HG02938 (cell line): ENCODE results near the gene ZSCAN10.
"Not testable (repeated sequence)": the region's sequence is repeated elsewhere in the genome, so short reads cannot be mapped to it uniquely, and the experiment has no call there.

ENCODE experiments used
- ATAC-seq: cut with Tn5 transposase; IDR thresholded peaks from one replicate; pipeline ENCODE4 v1.9.1; 2021; ENCODE audit warnings: mild to moderate bottlenecking, moderate library complexity; ENCODE audit not compliant: unreplicated experiment

The ZSCAN10 gene

DNA sequence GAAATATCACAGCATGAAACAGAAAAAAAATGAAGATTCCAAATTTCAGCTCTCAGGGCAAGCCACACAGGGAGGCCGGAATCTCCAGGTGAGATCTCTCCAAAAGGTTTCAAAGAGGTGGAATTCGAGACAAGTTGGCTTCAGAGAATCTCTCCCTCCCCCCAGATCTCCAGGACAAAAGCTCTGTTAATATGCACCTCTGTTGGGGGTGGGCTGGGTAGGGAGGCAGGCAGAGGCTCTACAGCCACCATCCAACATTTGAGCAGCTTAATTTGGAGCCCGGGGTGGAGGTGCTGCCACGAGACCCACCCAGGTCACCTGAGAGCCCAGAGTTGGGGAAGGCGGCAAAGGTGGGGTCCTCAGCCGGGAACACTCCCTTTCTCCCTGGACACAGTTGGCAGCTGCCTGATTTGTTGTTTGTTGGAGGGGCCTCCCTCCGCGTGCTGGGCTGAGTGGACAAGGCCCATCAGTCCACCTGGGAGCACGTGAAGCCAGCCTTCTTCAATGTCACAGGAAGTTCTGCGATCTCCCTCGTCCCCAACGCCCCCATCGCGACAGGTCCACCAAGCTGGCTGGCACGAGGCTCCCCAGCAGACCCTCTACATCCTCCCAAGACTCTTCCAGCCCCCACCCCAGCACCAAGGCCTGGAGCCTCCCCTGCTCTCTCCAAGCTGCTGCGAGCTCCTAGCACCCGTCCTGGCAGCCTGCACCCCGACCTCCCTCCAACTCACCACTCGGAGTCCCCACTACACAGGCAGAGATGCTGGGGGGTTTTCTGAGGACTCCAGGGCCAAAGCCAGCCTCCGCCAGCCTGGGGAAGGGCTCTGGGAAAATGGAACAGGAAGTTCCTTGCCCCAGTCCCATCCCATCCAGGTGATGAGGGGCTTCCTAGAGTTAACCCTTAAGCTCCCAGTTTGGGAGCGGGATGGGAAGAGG is at the start of gene ZSCAN10:
TSS of gene ZSCAN10 (minus strand) at position 836 of the 936 bp plus-strand sequence. CDS start 6,357 bp downstream, outside the sequence.
- ATAC-seq, result no peak

DNA sequence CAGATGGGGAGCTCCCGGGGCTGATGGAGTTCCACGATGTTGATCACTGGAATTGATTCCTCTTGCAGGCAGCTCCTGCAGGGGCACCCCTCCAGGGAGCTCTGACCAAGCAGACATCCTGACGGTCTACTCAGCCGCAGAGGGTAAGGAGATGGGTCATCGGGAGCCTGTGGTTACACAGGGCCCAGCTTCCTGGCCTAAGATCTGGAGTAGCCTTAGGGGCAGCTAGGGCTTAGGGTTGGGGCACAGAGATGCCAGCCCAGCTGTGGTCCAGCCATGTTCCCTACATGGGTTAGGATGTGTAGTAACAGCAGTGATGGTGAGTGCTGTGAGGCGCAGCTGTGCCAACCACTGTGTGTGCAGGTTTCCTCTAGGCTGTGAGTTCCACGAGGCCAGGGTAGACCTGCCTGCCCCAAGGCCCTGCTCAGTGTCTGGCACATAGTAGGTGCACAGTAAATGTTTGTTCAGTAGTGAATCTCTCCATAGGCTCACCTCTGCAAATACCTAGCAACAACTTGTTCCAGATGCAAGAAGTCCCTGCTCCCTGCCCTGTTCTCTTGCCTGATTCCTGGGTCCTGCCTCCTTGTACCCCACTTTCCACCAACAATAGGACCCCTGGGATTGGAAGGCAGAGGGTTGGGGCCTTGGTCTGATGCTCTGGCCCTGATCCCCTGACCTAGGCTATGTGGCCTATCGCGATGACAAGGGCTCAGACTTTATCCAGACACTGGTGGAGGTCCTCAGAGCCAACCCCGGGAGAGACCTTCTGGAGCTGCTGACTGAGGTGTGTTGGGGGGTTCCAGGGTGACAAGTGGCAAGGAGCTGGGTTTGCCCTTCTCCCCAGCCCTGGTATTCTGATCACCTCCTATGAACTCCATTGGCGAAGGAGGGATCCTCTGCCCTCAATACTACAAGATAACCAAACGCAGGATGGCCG is 49.4 kb upstream of the ZSCAN10 start:
- no peak for ATAC-seq

DNA sequence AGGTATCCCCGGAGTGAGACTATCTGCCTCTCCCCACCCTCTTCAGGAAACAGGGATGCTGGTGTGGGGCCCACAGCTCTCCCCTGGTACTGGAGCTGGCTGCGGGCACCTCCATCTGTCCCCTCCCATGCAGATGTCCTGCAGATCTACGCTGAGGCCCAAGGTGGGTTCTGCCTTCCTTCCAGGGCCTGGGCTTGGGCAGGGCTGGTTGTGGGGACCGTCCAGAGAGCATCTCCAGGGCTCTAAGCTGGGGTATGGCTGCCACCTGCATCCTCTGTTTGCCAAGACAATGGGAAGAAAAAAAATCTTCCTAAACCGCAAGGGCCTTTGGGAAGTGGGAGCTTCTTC is 48.6 kb upstream of the ZSCAN10 start:
- no peak for ATAC-seq

DNA sequence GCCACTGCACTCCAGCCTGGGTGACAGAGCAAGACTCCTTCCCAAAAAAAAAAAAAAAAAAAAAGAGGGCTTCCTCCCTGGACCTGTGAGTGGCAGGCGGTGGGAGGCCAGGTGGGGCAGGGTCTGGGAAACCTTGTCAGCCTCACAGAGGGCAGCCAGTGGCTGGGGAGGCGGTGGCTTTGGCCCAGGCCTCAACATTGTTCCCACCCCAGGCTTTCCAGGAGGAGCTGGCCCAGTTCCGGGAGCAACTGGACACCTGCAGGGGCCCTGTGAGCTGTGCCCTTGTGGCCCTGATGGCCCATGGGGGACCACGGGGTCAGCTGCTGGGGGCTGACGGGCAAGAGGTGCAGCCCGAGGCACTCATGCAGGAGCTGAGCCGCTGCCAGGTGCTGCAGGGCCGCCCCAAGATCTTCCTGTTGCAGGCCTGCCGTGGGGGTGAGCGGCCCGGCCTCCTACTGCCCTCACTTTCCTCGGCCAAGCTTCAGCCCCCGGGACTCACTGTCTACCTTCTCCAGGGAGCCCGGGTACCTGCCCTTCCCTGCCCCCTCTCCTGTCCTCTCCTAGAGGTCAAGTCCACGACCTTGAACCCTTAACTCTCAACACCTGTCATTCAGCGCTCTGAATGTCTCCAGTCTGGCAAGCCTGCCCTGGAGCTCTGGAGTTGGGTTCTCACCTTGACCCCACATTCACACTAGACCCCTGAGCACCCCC is 48.1 kb upstream of the ZSCAN10 start:
- ATAC-seq, result no peak

DNA sequence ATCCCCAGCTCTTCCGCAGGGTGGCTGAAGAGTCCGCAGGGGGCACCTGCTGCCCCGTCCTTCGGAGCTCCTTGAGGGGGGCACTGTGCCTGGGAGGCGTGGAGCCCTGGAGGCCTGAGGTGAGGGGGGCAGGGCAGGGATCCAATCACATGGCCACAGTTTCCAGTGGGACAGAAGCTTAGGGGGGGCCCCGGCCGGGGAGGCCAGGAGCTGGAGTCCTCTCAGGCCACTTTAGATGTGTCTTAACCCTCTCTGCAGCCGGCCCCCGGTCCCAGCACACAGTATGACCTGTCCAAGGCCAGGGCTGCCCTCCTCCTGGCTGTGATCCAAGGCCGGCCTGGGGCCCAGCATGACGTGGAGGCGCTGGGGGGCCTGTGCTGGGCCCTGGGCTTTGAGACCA is 46.6 kb upstream of the ZSCAN10 start:
- no peak for ATAC-seq

DNA sequence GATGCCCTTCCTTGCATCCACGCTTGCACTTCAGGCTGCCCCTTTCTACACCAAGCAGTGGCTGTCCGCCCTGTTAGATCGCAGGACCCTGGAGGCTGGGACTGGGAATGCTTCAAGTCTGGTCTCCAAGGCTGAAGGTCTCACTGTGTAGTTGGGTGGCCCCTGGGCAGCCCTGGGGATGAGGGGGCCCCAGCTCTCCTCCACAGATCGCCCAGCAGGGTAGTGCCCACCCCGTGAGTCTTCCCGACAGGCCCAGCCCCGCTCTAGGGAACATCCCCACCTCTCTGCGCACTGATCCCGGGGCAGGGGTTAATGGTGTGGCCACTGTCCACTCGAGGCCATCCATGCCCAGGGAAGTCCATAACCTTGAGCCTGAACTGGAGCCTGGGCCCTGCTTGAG is 46.1 kb upstream of the ZSCAN10 start:
- no peak for ATAC-seq

DNA sequence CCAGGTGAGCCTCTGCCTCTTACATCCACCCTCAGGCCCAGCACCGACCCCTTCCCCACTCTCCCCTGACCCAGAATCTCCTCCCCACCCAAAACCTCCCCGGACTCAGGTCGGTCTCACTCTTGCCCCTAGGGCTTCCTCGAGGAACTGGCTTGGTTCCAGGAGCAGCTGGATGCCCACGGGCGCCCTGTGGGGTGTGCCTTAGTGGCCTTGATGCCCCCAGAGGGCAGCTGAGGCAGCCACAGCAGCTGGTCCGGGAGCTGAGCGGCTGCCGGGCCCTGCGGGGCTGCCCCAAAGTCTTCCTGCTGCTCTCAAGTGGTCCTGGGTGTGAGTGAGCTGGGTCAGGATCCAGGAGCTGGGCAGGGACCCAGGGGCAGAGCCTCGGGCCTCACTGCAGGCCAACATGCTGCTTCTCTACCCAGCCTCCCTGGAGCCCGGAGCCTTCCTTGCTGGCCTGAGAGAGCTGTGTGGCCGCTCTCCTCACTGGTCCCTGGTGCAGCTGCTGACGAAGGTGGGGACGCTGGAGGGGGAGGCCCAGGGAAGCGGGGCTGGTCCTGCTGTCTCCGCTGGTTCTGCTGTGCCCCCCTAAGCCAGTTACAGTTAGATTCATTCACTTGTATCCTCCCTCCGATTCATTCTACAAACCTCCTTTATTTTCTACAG is 45.4 kb upstream of the ZSCAN10 start:
- ATAC-seq, result no peak

DNA sequence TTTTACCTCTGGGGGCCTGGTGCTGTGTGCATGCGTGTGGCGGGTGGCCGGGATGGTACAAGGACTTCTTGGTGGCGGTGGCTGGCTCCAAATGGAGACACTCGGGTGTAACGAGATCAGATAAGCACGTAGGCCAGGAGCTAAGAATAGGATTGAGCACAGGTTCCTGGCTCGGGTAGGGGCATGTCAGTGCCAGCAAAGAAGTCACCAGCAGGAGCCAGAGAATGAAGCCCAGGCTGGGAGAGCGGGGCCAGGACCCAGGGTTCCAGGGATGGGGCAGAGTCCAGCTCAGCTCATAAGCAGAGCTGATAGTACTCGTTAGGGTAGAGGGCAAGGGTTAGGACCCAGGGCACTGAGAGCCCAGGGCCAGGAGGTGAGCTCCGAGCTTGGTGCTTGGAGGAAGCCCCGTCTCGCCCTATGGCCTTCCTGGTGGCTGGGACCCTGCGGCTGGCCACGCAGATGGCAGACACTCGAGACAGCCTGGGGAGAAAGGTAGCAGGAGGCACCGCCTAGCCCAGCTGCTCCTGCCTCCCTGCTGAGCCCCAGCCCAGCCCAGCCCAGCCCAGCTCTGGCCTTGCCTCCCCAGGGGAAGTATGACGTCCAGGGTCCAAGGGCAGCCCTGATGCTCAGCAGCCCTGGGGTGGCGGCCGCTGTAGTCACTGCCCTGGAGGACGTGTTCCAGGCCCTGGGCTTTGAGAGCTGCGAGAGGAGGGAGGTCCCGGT is 44.7 kb upstream of the ZSCAN10 start:
- ATAC-seq, result no peak

DNA sequence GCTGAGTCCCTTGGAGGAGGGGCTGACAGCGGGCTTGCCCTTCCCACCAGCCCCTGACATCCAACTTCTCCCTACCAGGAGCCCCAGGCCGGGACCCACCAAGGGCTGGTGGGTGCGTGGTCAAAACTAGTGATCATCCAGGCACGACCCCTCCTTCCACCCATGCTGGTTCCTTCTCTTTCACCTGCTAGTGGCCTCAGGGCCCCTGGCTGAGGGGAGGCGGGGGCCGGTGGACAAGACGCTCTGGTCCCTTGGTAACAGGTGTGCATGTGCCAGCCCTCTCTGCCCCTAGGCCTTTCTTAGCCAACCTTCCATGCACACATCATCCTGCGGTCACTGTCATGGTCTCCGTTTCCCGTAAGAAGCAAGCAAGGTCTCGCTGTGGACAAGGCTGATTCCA is 44.1 kb upstream of the ZSCAN10 start:
- no peak for ATAC-seq

DNA sequence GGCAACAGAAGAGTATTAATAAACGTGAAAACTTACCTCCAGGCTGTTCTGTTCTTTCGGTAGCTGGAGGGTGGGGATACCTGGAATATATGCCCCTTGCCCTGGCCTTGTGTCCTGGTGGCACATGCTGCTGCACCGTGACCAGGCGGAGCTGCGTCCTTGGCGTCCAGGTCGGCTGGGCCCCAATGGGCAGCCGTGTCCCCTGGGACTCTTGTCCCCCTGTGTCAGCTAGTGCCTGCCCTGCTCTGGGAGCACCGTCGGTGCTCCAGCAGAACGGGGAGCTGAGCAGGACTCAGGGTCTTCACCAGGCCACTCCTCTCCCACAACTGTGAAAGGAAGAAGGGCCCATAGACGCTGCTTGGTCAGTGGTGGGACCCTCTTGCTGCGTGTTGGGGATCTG is 43.7 kb upstream of the ZSCAN10 start:
- ATAC-seq, result no peak

DNA sequence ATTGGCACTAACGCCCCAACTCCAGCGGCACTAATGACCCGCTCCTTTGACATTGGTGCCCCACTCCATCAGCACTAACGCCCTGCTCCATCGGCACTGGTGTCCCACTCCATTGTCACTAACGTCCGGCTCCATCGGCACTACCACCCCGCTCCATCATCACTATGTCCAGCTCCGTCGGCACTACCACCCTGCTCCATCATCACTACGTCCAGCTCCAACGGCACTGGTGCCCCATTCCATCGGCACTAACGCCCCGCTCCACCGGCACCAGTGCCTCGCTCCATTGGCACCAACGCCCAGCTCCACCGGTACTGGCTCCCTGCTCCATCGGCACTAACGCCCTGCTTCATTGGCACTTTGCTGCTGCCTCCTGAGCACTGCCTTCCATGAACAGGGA is 43.2 kb upstream of the ZSCAN10 start:
- ATAC-seq, result no peak

DNA sequence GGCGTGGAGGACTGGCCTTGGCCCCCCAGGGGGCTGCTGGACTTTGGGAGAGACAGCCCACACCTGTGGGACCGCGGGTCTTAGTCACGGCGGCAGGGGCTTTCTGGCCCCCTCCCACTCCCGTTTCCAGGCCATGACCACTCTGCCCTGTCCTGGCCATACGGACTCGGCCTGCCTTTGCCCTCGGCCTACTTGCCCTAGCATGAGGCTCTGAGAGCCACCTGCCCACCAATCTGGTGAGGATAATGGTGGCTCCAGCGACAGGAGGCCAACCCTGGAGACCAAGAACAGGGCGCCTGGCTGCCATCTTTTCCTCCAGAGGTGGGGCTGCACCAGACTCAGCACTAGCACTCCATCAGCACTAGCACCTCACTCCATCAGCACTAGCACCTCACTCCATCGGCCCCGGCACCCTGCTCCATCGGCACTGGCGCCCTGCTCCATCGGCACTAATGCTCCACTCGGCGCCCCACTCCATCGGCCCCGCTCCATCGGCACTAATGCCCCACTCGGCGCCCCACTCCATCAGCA is 42.8 kb upstream of the ZSCAN10 start:
- no peak for ATAC-seq

DNA sequence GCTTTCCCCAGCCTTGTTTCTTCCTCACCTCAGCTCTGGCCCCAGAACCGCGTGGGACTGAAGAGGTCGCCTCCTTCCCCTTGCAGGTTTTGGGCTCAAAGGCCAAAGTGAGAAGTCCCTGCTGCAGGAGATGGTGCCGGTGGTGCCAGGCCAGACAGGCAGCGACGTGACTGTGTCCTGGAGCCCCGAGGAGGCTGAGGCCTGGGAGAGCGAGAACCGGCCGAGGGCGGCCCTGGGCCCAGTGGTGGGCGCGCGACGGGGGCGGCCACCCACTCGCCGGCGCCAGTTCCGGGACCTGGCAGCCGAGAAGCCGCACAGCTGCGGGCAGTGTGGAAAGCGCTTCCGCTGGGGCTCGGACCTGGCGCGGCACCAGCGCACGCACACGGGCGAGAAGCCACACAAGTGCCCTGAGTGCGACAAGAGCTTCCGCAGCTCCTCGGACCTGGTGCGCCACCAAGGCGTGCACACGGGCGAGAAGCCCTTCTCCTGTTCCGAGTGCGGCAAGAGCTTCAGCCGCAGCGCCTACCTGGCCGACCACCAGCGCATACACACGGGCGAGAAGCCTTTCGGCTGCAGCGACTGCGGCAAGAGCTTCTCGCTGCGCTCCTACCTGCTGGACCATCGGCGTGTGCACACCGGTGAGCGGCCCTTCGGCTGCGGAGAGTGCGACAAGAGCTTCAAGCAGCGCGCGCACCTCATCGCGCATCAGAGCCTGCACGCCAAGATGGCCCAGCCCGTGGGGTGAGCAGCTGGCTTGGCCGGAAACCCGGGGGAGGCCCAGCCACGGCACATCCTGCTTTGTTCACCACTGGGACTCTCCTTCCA is 41.7 kb upstream of the ZSCAN10 start:
- no peak for ATAC-seq

DNA sequence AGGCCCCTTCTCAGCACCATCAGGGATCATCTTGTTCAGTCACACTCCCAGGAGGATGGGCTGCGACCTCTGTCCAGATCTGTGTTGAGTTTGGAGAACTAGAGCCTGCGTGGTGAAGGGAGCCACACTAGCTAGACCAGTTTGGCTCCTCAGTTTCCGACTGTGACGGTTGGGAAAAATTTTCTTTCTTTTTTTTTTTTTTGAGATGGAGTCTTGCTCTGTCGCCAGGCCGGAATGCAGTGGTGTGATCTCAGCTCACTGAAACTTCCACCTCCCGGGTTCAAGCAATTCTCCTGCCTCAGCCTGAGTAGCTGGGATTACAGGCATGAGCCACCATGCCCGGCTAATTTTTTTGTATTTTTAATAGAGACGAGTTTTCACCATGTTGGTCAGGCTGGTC is 40.5 kb upstream of the ZSCAN10 start:
- ATAC-seq, result not testable (repeated sequence)

DNA sequence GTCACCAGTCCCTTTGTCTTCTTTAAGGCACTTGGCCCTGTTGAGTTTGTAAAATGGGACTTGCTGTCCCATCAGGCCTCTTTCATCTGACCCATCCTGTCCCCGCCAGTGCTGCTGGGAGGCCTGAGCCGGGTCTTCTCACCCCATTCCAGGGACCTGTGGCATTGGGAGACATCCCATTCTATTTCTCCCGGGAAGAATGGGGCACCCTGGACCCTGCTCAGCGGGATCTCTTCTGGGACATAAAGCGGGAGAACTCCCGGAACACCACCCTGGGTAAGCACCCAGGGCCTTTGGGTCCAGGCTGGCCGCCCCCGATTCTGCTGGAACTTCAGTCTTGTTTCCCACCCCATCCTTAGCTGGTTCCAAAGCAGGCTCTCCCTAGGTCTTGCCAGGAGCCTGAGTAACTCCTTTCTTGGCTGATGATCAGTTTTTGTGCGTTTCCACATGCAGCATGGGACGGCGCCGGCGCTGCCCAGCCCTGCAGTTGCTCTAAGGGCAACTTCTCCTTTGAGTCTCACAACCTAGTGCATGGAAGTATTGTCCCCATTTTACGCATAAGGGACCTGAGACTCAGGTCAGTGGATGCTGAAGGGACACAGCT is 39.8 kb upstream of the ZSCAN10 start:
- no peak for ATAC-seq

DNA sequence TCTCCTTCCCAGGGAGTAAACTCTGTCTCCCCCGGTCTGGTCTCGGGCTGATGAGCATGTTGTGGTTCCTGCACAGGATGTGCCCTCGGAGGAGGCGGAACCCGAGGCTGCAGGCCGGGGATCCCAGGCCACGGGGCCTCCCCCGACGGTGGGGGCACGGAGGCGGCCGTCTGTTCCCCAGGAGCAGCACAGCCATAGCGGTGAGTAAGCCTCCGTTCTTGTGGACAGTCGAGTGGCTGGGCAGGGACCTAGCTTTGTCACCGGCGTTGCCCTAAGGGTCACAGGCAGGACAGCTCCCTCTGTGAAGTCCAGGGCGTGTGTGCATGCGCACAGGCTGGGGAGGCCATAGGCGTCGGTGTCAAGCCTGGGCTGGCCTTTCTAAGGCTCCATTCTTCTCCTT is 39.2 kb upstream of the ZSCAN10 start:
- ATAC-seq, result no peak

DNA sequence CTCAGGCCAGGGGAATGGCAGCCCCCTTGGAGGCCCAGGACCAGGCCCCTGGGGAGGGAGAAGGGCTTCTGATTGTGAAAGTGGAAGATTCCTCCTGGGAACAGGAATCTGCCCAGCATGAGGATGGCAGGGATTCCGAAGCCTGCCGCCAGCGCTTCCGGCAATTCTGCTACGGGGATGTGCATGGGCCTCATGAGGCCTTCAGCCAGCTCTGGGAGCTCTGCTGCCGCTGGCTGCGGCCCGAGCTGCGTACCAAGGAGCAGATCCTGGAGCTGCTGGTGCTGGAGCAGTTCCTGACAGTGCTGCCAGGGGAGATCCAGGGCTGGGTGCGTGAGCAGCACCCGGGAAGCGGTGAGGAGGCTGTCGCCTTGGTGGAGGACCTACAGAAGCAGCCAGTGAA is 38.2 kb upstream of the ZSCAN10 start:
- ATAC-seq, result no peak

DNA sequence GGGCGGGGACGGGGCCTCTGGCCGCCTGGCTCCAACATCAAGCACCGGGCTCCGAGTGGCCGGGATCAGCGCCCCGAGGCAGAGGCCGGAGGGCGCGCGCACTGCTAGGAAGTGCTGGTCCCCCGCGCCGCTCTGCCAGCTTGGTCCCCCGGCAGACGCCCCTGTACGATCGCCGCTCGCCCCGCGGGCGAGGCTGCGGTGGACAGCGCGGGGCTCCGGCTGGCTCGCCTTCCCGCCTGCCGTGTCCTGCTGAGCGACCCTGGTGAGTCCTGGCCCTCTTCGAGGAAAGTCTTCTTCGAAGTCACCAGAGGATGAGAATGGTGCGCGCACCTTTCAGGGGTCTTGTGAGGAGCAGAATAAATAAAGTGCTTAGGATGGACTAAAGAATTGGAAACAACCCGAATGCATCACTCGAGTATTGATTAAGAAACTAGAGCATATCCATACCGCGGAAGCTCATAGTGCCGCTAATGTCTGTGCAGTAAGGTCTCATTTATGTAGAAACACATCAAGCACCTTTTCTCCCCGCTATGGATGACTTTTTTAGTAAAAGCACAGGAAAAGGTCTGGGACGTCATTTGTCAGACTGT is 36.1 kb upstream of the ZSCAN10 start:
- no peak for ATAC-seq
